ENCODE results near the gene UCK1. TPM values are rescaled to one million over a fixed set of nuclear protein-coding genes. Genes with fewer than 3 reads are reported as not detected.
"Not testable (repeated sequence)": the region's sequence is repeated elsewhere in the genome, so short reads cannot be mapped to it uniquely, and the experiment has no call there.

UCK1 gene
- total RNA-seq, 4 donors from 2014 or later: 17.3 to 39.1 (median 24.8) TPM

DNA sequence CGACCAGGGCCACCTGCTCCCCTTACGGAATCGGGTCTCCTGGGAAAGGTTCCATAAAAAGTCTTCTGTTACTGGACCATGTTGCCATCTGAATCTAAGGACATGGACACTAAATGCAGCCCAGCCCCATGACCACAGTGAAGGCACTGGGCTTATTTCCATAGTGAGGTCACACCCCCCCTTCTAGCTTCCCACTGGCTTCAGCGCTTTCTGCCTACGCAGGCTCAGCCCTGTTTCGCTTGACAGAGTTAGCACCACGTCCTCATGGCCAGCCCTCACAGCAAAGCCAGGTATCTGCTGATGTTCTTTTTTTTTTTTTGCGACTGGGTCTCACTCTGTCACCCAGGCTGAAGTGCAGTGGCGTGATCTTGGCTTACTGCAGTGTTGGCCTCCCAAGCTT lies 14.1 kb downstream of the UCK1 start:
- Histone ChIP-seq H3K27ac (no peak overlapping the region), H3K36me3 (peaks cover 20 to 100% (median 37%) of the 10 kb centered on the region in 3 donors), H3K9me3 (no peaks in the 10 kb centered on the region), H3K27me3 (no peaks in the 10 kb centered on the region), H3K4me1 (no peaks in the 10 kb centered on the region), H3K4me3 (no peak overlapping the region)
- no peak for TF ChIP-seq POLR2A (IDR thresholded peaks at IDR 0.05)
- TF ChIP-seq, protein P1, sequence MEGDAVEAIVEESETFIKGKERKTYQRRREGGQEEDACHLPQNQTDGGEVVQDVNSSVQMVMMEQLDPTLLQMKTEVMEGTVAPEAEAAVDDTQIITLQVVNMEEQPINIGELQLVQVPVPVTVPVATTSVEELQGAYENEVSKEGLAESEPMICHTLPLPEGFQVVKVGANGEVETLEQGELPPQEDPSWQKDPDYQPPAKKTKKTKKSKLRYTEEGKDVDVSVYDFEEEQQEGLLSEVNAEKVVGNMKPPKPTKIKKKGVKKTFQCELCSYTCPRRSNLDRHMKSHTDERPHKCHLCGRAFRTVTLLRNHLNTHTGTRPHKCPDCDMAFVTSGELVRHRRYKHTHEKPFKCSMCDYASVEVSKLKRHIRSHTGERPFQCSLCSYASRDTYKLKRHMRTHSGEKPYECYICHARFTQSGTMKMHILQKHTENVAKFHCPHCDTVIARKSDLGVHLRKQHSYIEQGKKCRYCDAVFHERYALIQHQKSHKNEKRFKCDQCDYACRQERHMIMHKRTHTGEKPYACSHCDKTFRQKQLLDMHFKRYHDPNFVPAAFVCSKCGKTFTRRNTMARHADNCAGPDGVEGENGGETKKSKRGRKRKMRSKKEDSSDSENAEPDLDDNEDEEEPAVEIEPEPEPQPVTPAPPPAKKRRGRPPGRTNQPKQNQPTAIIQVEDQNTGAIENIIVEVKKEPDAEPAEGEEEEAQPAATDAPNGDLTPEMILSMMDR (IDR thresholded peaks at IDR 0.05): no peak
- 92% methylated on average over 6 to 9 of the region's 9 CpGs for WGBS, 2 donors
- intact Hi-C loops (cut with DNase I): no loop called here
- no peak for DNase-seq

DNA sequence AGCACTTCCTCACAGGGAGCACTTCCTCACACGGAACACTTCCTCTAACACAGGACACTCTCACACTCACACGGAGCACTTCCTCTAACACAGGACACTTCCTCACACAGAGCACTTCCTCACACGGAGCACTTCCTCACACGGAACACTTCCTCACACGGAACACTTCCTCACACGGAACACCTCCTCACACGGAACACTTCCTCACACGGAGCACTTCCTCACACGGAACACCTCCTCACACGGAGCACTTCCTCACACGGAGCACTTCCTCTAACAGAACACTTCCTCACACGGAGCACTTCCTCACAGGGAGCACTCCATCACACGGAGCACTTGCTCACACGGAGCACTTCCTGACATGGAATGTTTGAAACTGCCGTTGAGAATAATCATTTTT lies 15.0 kb downstream of the UCK1 start:
- H3K27ac ChIP-seq: no peak overlapping the region
- H3K4me1 ChIP-seq: no peaks in the 10 kb centered on the region
- WGBS, 2 donors: 70 to 86% methylated on average over 8 to 13 of the region's 15 CpGs
- TF ChIP-seq, protein P1 (IDR thresholded peaks at IDR 0.05): no peak
- H3K27me3 ChIP-seq: no peaks in the 10 kb centered on the region
- DNase-seq: no peak
- no peak overlapping the region for H3K4me3 ChIP-seq
- intact Hi-C loops (cut with DNase I): no loop called here
- no peaks in the 10 kb centered on the region for H3K9me3 ChIP-seq
- peaks cover 22 to 100% (median 39%) of the 10 kb centered on the region in 3 donors for H3K36me3 ChIP-seq

DNA sequence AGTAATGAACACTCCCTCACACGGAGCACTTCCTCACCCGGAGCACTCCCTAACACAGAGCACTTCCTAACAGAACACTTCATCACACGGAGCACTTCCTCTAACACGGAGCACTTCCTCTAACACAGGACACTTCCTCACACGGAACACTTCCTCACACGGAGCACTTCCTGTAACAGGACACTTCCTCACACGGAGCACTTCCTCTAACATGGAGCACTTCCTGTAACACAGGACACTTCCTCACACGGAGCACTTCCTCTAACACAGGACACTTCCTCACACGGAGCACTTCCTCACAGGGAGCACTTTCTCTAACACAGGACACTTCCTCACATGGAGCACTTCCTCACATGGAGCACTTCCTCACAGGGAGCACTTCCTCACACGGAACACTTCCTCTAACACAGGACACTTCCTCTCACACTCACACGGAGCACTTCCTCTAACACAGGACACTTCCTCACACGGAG lies 15.5 kb downstream of the UCK1 start:
- intact Hi-C loops (cut with DNase I); H3K27me3 ChIP-seq; H3K27ac ChIP-seq; H3K9me3 ChIP-seq; DNase-seq; H3K4me3 ChIP-seq; H3K4me1 ChIP-seq: not testable (repeated sequence)
- 73 to 92% methylated on average over 4 to 6 of the region's 12 CpGs for WGBS, 2 donors
- H3K36me3 ChIP-seq: peaks cover 22 to 100% (median 41%) of the 10 kb centered on the region in 3 donors

DNA sequence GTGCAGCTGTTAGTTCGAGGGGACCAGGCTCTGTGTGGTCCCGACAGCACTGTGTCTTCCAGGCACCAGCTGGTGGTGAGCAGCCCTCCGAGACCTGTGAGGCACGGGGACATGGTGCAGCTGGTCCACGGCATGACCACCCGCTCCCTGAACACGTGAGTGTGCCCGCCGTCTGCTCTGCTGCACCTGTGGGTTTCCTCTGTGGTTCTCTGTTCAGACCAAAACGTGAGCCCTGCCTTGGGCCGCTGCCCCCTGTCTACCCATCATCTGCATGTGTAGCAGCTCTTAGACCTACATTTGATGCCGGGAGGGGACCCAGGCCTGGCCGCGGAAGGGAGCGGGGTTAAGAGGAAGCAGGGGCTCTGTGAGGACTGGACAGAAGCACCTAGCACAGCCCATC lies 17.9 kb downstream of the UCK1 start:
- intact Hi-C loops (cut with DNase I): no loop called here
- Histone ChIP-seq H3K27me3 (no peaks in the 10 kb centered on the region), H3K9me3 (no peaks in the 10 kb centered on the region), H3K27ac (no peak overlapping the region), H3K36me3 (peaks cover 12 to 98% (median 26%) of the 10 kb centered on the region in 3 donors), H3K4me1 (no peaks in the 10 kb centered on the region), H3K4me3 (no peak overlapping the region)
- TF ChIP-seq, protein P1 (IDR thresholded peaks at IDR 0.05): no peak
- no peak for TF ChIP-seq POLR2A (IDR thresholded peaks at IDR 0.05)
- WGBS, 2 donors: 87% methylated on average over 9 of the region's 15 CpGs; no CpG with 5 or more reads in 1 of the 2 donors
- DNase-seq: no peak

DNA sequence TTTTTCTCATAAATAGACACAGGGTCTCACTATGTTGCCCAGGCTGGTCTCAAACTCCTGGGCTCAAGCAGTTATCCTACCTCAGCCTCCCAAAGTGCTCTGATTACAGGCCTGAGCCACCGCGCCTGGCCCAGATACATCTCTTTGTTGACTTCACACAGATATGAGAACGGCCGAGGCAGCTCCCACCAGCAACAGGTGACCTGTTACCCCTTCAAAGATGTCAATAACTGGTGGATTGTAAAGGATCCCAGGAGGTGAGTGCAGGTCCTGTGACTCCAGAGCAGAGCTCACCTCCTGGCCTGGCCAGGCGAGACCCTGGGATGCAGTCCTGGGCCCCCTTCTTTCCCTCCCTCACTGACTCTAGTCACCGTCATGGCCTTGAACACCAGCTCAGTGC lies 19.2 kb downstream of the UCK1 start:
- DNase-seq: no peak
- 100% methylated on average over 5 to 6 of the region's 6 CpGs for WGBS, 2 donors
- no peaks in the 10 kb centered on the region for H3K4me1 ChIP-seq
- no peak overlapping the region for H3K4me3 ChIP-seq
- no peaks in the 10 kb centered on the region for H3K27me3 ChIP-seq
- intact Hi-C loops (cut with DNase I): no loop called here
- TF ChIP-seq POLR2A (IDR thresholded peaks at IDR 0.05): no peak
- TF ChIP-seq, protein P1 (IDR thresholded peaks at IDR 0.05): no peak
- H3K27ac ChIP-seq: no peak overlapping the region
- no peaks in the 10 kb centered on the region for H3K9me3 ChIP-seq
- H3K36me3 ChIP-seq: peaks cover 12 to 98% (median 21%) of the 10 kb centered on the region in 3 donors

DNA sequence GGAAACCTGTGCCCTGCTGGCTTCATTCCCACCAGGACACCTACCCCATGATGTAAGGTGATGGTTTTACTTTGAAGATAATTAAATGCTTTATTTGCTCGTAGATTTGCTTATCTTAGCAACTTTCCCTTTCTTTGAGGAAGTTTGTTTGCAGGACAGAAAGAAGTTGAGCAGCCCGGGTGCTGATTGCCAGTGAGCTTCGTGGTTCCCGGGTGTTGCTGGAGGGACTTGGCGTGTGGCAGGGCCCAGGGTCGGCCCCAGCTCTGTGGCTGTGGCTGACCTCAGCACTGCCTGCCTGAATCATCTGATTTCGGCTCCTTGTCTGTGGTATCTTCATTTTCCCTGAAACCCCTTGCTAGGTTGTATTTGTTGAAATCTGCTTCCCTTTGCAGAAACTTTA lies 19.6 kb downstream of the UCK1 start:
- Histone ChIP-seq H3K36me3 (peaks cover 12 to 94% (median 21%) of the 10 kb centered on the region in 3 donors), H3K9me3 (no peaks in the 10 kb centered on the region), H3K4me3 (no peak overlapping the region), H3K27ac (no peak overlapping the region), H3K27me3 (no peaks in the 10 kb centered on the region), H3K4me1 (no peaks in the 10 kb centered on the region)
- WGBS, 2 donors: 66 to 79% methylated on average over 7 of the region's 7 CpGs
- TF ChIP-seq POLR2A (IDR thresholded peaks at IDR 0.05): no peak
- TF ChIP-seq, protein P1 (IDR thresholded peaks at IDR 0.05): no peak
- intact Hi-C loops (cut with DNase I): no loop called here
- DNase-seq: no peak

Data from esophagus squamous epithelium (tissue), 5 donors.